ENCODE measurements around the gene POLL. TPM values are rescaled to one million over a fixed set of nuclear protein-coding genes. Genes with fewer than 3 reads are reported as not detected.

The POLL gene
- total and polyA plus RNA-seq, 2 of the 4 experiments (the other 2 are of a cell fraction), result 6.3 to 23.7 TPM

- no peak for TF ChIP-seq FOS (IDR thresholded peaks at IDR 0.05; ENCODE audit: low read depth, low read length)
Measured at GRCh38 chr10:101614663-101615524, 26.8 kb upstream of the POLL start (continued).

- Histone ChIP-seq H3K27ac (ENCODE audit: insufficient read depth, low read length) (no peak overlapping the region), H2BK120ac (ENCODE audit: low read depth, low read length) (no peak overlapping the region), H3K4ac (ENCODE audit: low read depth, low read length) (no peak overlapping the region), H3K79me1 (ENCODE audit: low read depth in 1 of 2, low read length in 2 of 2) (no peaks in the 10 kb centered on the region; a peak in 1 of 4 replicates), H2AK5ac (ENCODE audit: low read depth, low read length) (no peak overlapping the region), H4K91ac (ENCODE audit: insufficient read depth, low read depth, low read length) (no peak overlapping the region), H3K4me3 (ENCODE audit: insufficient read depth, low read depth, low read length) (no peak overlapping the region), H3K9me3 (ENCODE audit: control insufficient read depth, insufficient read depth, low read length) (no peaks in the 10 kb centered on the region), H3K4me2 (ENCODE audit: low read depth, low read length) (no peak overlapping the region), H3K4me1 (ENCODE audit: control insufficient read depth, insufficient read depth, low read length) (peaks cover 9% of the 10 kb centered on the region), H4K5ac (ENCODE audit: low read depth, low read length) (no peak overlapping the region), H3K56ac (ENCODE audit: extremely low read depth, insufficient read depth, low read length) (no peak overlapping the region), H3K18ac (ENCODE audit: low read depth, low read length) (no peak overlapping the region), H2BK5ac (ENCODE audit: low read depth, low read length, poor library complexity, severe bottlenecking) (no peak overlapping the region), H3K23ac (ENCODE audit: low read depth, low read length) (no peak overlapping the region), H3K27me3 (ENCODE audit: control insufficient read depth, insufficient read depth, low read length) (no peaks in the 10 kb centered on the region), H2BK15ac (ENCODE audit: low read depth, low read length) (no peak overlapping the region), H2BK20ac (ENCODE audit: low read depth, low read length) (no peak overlapping the region), H3K9ac (ENCODE audit: low read depth, low read length) (no peak overlapping the region), H2AFZ (replicated peaks; ENCODE audit: low read length, poor library complexity) (no peak overlapping the region), H4K20me1 (ENCODE audit: insufficient read depth, low read length) (no peaks in the 10 kb centered on the region), H3K36me3 (ENCODE audit: control insufficient read depth, insufficient read depth, low read length) (peaks cover 26% of the 10 kb centered on the region), H2AK9ac (replicated peaks; ENCODE audit: low read depth, low read length, poor library complexity) (no peak overlapping the region), H3K9me1 (ENCODE audit: insufficient read depth, low read length) (peaks cover 15% of the 10 kb centered on the region), H3K14ac (replicated peaks; ENCODE audit: low read depth, low read length) (no peak overlapping the region), H4K8ac (ENCODE audit: low read depth in 2 of 2, low read length in 2 of 2) (no peak overlapping the region)
- in situ Hi-C loops (cut with MboI; ENCODE audit: low sequenced_read_pairs) (no loop called here), dilution Hi-C loops (cut with HindIII; ENCODE audit: low sequenced_read_pairs, unreplicated experiment) (no loop called here), intact Hi-C loops (cut with micrococcal nuclease) (no loop called here)
- BruUV-seq (replicated peaks), result no TSS peak
- ATAC-seq (ENCODE audit: low read depth) (no peak), DNase-seq (no peak)
- ChIA-PET POLR2A (ENCODE audit: unreplicated experiment) (no interaction called here), CTCF (no interaction called here)
- TF ChIP-seq, protein P1, sequence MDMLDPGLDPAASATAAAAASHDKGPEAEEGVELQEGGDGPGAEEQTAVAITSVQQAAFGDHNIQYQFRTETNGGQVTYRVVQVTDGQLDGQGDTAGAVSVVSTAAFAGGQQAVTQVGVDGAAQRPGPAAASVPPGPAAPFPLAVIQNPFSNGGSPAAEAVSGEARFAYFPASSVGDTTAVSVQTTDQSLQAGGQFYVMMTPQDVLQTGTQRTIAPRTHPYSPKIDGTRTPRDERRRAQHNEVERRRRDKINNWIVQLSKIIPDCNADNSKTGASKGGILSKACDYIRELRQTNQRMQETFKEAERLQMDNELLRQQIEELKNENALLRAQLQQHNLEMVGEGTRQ (IDR thresholded peaks at IDR 0.05; ENCODE audit: low read depth, low read length), result no peak
- TF ChIP-seq CHD1 (IDR thresholded peaks at IDR 0.05; ENCODE audit: low read depth, low read length) (no peak), RCOR1 (IDR thresholded peaks at IDR 0.05; ENCODE audit: insufficient replicate concordance, low read length) (no peak), ELK1 (IDR thresholded peaks at IDR 0.05; ENCODE audit: borderline replicate concordance, low read depth, low read length) (no peak), POLR2A (IDR thresholded peaks at IDR 0.05; ENCODE audit: low read depth, low read length) (no peak), SMC3 (IDR thresholded peaks at IDR 0.05; ENCODE audit: low read depth, low read length) (no peak), MAZ (IDR thresholded peaks at IDR 0.05; ENCODE audit: borderline replicate concordance, low read depth, low read length) (no peak), RFX5 (IDR thresholded peaks at IDR 0.05; ENCODE audit: low read depth, low read length) (no peak), BHLHE40 (IDR thresholded peaks at IDR 0.05; ENCODE audit: low read depth, low read length) (no peak), MAFK (IDR thresholded peaks at IDR 0.05; ENCODE audit: low read depth, low read length) (no peak), CTCF (conservative IDR thresholded peaks at IDR 0.05; ENCODE audit: low read depth, low read length) (no peak), FOS (IDR thresholded peaks at IDR 0.05; ENCODE audit: low read depth, low read length) (no peak)
- no CpG with 5 or more reads among the region's 3 CpGs for WGBS, 2 experiments (ENCODE audit: extremely low coverage in 2 of 2, insufficient read length in 1 of 2)
Measured at GRCh38 chr10:101613646-101614045, 25.6 kb upstream of the POLL start.

All from IMR-90 (cell line).